MG63 (cell line): Measurements from ENCODE around the gene AGBL3. TPM values are rescaled to one million over a fixed set of nuclear protein-coding genes. Genes with fewer than 3 reads are reported as not detected.
A peak's percentile ranks its signal among the peaks of the same experiment; 100 is the strongest.
"Not testable (repeated sequence)": the region's sequence is repeated elsewhere in the genome, so short reads cannot be mapped to it uniquely, and the experiment has no call there.

Experiments used
- DNase-seq: peaks from one replicate; pipeline ENCODE4 v3.0.0-alpha.2; 2020
- H3K27me3 ChIP-seq: fragments of 250-450 bp; sonication (Bioruptor Pico); 2 replicates; pipeline ENCODE4 v1.5.1; 2020; ENCODE audit warnings: mild to moderate bottlenecking, moderate library complexity
- H3K36me3 ChIP-seq: fragments of 250-450 bp; sonication (Bioruptor Pico); 2 replicates; pipeline ENCODE4 v1.5.1; 2020; ENCODE audit warnings: mild to moderate bottlenecking, moderate library complexity
- H3K4me3 ChIP-seq: fragments of 250-450 bp; sonication (Bioruptor Pico); 2 replicates; pipeline ENCODE4 v1.5.1; 2020; ENCODE audit warnings: mild to moderate bottlenecking, moderate library complexity
- H3K9me3 ChIP-seq: fragments of 250-450 bp; sonication (Bioruptor Pico); 2 replicates; pipeline ENCODE4 v1.5.1; 2020; ENCODE audit warnings: mild to moderate bottlenecking, moderate library complexity
- total RNA-seq: library from RNA; depleted of rRNA; stranded (reverse); fragments of >200 nt; shearing (Covaris generic); gene quantifications from 2 replicates; pipeline ENCODE4 v1.2.3, GENCODE V29; 2014; ENCODE audit warnings: low replicate concordance

Gene AGBL3
- total RNA-seq, 1 experiment from 2014 or later: 0.40 TPM

DNA sequence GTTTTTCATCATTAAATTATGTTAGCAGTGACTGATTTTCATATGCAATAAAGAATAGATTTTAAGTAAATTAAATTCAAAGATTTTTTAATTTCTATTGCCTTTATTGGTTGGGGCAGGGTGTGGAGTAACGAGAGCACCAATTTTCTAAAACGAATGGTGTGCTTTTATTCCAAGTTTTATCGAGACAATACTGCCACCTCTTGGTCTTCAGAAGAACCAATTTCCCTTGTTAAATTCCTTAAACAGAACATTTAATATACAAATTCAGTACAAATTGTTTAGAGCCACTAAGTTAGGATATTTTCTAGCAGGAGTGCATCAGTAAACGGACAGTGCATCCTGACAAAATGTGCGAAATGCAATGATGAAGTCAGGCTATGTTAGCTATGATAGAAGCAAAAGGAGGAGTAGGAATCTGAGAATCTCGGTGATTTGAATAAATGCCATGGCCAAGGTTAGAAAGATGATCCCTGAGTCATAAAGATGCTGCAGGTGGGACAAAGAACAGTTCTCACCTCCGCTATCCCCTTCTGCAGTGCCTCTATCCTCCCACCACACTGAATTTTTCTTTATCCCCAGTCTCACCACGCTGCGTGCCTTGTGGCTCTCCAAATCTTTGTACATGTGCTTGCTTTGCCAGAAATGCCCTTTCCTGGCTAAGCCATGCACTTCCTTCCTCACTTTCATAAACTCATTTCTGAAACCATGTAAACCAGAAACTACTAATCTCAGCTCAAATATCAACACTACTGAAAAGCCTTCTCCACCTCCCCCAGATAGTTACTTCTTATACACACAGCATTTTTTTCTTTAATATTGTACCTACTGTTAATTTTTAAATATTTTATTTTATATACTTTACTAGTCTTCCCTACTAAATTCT is 31.9 kb upstream of the AGBL3 start:
- Histone ChIP-seq H3K9me3 (no peaks in the 10 kb centered on the region), H3K27me3 (no peaks in the 10 kb centered on the region), H3K4me3 (no peak overlapping the region), H3K36me3 (peaks cover 10% of the 10 kb centered on the region)
- DNase-seq: no peak

DNA sequence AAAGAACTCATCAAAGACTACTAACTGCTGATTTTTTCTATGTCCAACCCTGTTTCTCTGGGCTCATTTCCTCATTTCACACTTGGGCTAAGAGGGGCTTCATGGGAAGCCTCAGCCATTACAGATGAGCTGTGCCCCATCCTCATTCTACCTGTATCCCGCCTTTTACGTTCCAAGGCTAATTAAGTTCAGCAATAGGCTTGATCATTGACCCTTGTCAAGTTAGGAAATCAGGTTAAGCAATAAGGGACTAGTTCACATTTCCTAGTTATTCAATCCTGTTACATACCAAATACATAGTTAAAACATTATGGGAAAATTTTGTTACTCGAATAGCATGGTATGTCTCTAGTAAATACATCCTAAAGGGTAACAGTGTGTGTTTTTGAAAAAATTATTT is 29.3 kb upstream of the AGBL3 start:
- no peak overlapping the region for H3K4me3 ChIP-seq
- H3K27me3 ChIP-seq: no peaks in the 10 kb centered on the region
- no peaks in the 10 kb centered on the region for H3K9me3 ChIP-seq
- no peak for DNase-seq
- H3K36me3 ChIP-seq: peaks cover 8% of the 10 kb centered on the region

DNA sequence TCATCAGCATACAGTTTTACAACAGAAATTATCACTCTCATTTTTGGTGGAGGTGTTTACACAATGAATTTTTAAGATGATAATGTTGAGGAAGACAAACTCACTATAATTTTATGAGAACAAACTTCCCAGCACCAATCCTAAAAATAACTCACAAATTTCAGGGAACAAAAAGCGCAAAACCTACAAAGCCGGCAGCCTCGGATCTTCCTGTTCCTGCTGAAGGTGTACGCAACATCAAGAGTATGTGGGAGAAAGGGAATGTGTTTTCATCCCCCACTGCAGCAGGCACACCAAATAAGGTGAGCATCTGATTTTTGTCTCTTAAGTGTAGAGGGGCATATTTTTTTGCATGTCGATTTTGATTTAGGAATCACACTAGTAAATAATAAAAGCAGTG is 26.5 kb upstream of the AGBL3 start:
- Histone ChIP-seq H3K27me3 (no peaks in the 10 kb centered on the region), H3K4me3 (no peak overlapping the region), H3K9me3 (no peaks in the 10 kb centered on the region), H3K36me3 (peaks cover 8% of the 10 kb centered on the region)
- DNase-seq: no peak

DNA sequence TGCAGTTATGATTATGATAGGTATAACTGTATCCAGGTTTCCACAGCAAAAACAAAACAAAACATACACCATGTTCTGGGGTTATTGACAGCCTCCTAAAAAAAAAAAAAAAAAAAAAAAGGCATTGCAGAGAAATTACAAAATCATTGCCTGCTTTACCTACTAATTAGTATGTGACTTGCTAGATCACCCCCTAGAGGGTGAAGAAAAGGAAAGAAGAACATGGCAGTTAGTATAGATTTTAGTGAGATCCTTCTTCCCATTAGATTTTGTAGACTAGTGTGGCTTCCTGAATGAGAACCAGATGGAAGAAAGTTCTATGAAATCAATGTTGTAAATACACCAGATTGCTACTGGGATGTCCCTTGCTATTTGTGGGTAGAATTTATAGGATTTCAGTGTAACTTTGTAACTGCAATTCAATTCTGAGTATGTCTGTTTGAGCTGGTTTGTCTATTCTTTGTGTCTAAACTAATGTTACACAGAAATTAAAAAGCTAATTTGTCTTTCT is 24.0 kb upstream of the AGBL3 start:
- no peak for DNase-seq
- peaks cover 18% of the 10 kb centered on the region for H3K36me3 ChIP-seq
- no peaks in the 10 kb centered on the region for H3K9me3 ChIP-seq

DNA sequence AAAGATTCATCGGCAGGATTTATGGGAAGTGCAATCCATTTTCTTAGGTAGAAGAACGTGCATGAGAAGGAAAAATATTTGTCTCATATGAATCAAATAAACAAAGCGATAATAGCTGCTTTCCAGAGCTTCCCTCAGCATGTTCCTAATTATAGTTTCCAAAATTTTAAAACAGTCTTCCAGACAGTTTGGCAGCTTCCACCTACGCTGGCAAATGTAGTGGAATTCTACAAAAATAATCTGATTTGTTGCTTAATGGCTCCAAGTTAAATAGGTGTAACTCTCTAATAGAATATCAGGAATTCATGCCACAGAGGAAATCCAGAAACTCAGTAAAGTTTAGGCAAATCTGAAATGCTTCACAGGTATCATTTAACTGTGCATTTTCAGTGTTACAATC is 23.3 kb upstream of the AGBL3 start:
- peaks cover 18% of the 10 kb centered on the region for H3K36me3 ChIP-seq
- H3K27me3 ChIP-seq: no peaks in the 10 kb centered on the region
- no peak overlapping the region for H3K4me3 ChIP-seq
- no peaks in the 10 kb centered on the region for H3K9me3 ChIP-seq
- DNase-seq: no peak

More for the DNA sequence above, 24.0 kb upstream of the AGBL3 start:
- Histone ChIP-seq H3K4me3 (no peak overlapping the region), H3K27me3 (no peaks in the 10 kb centered on the region)

DNA sequence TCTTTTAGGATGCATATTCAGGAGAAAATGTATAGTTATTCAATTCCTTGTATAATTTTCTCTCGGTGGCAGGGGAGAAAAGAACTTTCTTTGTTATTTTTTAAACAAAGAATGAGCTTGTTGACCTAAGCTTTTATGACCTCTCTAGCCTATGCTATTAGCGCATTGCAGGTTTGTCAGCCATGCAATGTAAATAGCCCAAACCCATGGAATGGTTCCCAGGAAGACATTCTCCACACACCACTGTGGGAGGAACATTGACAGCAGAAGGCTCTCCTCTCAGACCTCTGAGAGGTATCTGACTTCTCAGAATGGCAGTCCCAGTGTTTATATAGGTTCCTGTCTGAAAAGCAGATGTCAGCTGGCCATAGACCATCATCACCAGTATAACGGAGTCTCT is 19.6 kb upstream of the AGBL3 start:
- no peak overlapping the region for H3K4me3 ChIP-seq
- no peaks in the 10 kb centered on the region for H3K27me3 ChIP-seq
- no peak for DNase-seq
- peaks cover 10% of the 10 kb centered on the region for H3K36me3 ChIP-seq
- no peaks in the 10 kb centered on the region for H3K9me3 ChIP-seq

DNA sequence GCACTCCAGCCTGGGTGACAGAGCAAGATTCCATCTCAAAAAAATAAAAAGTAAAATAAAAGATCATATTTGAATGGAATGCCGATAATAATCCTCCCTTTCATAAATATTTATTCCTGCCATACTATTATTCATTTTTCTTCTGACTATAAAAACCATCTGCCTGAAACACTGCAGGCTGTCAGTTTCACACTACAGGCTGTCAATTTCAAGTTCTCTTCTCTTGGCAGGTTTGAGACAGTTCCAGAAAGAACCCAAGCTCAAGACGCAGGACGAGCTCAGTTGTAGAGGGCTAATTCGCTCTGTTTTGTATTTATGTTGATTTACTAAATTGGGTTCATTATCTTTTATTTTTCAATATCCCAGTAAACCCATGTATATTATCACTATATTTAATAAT is 18.2 kb upstream of the AGBL3 start:
- no peaks in the 10 kb centered on the region for H3K27me3 ChIP-seq
- H3K9me3 ChIP-seq: no peaks in the 10 kb centered on the region
- no peak overlapping the region for H3K4me3 ChIP-seq
- H3K36me3 ChIP-seq: peaks cover 10% of the 10 kb centered on the region
- DNase-seq: no peak

DNA sequence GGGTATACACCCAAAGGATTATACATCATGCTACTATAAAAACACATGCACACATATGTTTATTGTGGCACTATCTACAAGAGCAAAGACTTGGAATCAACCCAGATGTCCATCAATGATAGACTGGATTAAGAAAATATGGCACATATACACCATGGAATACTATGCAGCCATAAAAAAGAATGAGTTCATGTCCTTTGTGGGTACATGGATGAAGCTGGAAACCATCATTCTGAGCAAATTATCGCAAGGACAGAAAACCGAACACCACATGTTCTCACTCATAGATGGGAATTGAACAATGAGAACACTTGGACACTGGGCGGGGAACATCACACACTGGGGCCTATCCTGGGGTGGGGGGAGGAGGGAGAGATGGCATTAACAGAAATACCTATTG is 4.7 kb upstream of the AGBL3 start:
- not testable (repeated sequence) for H3K9me3 ChIP-seq, H3K27me3 ChIP-seq, DNase-seq, H3K36me3 ChIP-seq, H3K4me3 ChIP-seq

DNA sequence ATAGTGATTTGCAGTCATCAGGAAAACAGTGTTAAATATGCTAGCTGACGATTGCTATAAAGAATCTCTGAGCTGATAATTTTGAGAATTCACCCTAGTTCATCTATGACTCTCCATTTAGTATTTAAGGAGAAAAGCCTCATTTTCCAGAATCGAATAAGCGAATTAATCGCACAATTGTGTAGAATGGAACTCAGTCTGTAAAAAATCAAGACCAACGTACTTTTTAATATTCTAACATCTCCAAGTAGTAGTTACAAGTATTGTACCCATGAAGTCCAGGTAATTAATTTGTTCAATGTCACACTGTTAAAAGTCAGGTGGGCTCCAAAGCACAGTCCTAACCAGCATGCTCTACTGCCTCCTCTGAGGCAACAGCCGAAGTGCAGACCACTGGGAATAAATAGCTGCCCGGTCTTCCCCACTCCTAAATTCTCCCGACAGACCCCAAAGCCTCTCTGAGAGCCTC is 380 bp upstream of the AGBL3 start:
- Histone ChIP-seq H3K27me3 (no peaks in the 10 kb centered on the region), H3K9me3 (no peaks in the 10 kb centered on the region), H3K36me3 (peaks cover 4% of the 10 kb centered on the region; the same call in 1 of the 2 replicates), H3K4me3 (peak overlapping the region; percentile 64)
- no peak for DNase-seq

DNA sequence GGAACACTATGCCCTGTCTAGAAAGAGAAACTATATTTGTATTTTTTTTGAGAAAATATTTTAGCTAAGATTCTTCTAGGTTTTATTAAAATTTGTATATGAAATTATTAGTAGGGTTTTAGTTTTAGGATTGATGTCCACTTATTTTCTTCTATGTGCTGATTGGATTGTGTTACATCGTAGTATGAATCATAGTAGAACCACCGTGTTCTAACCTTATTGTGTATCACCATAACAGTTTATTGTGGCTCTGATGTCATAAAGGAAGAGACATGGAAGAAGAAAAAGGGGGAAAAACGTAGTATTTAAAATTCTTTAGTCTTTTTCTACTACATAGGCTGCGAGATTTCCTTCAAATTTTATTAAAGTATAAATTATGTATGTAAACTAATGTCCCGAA is 1.9 kb downstream of the AGBL3 start:
- DNase-seq: no peak
- peaks cover 4% of the 10 kb centered on the region; the same call in 1 of the 2 replicates for H3K36me3 ChIP-seq

DNA sequence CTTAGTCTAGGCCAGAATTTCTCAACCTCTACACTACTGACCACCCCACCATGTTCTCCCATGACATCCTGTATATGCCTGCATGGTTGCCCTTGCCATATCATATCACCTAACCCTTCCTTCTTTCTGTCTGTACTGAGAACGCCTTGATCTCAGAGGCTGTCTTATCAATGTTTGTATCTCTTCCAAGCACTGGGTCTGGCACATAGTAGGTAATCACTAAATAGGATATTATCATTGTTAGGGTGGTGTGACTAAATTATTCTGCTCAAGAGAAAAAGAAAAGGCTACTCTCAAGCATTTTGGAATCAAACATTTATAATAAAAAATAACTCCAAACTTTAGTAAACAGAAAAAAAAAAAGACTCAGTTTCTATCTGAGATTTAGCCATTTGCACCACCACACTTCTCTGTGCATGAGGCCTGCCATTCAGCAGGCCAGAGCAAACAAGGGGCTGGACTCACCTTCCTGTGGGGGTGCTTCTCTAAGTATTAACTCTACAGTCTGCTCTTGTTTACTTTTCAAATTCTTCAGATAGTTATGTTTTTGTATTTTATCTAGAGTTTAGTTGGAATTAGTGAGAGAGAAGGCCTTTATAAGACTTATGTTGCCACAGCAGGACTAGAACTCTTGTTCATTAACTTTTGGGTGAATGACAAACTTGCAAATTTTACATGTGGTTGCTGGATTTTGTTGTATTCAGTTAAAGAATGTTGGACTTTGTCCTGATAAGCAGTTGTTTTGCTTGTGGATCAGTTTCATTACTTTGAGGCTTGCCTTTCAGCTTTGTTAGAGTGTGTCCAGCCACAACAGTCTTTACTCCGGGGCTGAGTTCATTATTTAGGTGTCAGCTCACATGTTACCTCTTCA is 5.4 kb downstream of the AGBL3 start:
- no peak for DNase-seq
- no peak overlapping the region for H3K4me3 ChIP-seq
- no peaks in the 10 kb centered on the region for H3K27me3 ChIP-seq
- H3K9me3 ChIP-seq: no peaks in the 10 kb centered on the region
- peaks cover 4% of the 10 kb centered on the region; the same call in 1 of the 2 replicates for H3K36me3 ChIP-seq

More for the DNA sequence above, 1.9 kb downstream of the AGBL3 start:
- Histone ChIP-seq H3K9me3 (no peaks in the 10 kb centered on the region), H3K4me3 (no peak overlapping the region), H3K27me3 (no peaks in the 10 kb centered on the region)

DNA sequence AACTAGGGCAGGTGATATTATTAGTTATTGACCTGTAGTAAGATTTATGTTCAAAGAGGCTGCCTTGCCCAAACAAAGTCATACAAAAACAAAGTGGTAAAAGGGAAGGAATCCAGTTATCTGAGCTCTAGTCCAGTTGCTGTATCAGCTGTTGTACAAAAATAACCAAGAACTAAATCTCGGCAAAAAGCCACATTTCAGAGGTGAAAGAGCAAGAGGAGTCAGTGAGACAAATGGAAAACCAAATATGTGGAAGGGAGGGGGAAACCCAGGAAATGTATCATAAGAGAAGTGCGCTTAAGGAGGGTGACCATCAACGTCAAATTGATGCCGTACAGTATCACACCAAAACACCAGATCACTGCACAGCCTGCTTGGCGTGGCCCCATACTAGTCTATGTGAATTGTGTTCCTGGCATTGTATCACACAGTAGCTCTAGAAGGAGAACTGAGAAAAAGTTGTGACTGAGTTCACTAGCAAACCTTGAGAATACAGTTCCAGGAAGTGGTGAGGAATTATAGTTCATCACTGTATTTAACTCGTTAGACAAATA is 6.4 kb downstream of the AGBL3 start:
- no peaks in the 10 kb centered on the region for H3K27me3 ChIP-seq
- no peak overlapping the region for H3K4me3 ChIP-seq
- DNase-seq: no peak
- peaks cover 4% of the 10 kb centered on the region; the same call in 1 of the 2 replicates for H3K36me3 ChIP-seq
- H3K9me3 ChIP-seq: no peaks in the 10 kb centered on the region

DNA sequence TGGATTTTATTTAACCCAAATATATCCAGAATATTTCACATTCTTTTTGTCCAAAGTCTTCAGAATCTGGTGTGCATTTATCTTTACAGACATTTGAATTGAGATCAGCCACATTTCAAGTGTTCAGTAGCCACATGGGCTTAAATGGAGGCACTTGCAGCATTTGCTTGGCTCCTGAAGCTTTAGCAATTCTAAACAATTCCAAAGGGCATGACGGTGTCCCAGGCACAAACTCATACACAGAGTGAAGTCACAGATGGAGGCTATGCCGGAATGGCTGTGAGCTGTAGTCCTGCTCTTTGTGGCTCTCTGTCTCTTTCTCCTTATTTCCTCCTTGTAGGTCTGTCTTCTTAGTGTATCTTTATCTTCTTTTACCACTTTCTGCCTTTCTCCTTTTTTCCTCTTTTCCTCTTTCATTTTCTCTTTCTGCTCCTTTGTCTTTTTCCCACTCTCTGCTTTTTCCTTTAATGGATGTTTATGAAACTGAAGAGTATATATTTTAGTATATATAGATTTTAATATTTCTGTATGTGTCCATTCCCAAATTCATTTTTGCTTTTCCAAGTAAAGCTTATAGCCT is 7.7 kb downstream of the AGBL3 start:
- Histone ChIP-seq H3K9me3 (no peaks in the 10 kb centered on the region), H3K27me3 (no peaks in the 10 kb centered on the region), H3K36me3 (peaks cover 2% of the 10 kb centered on the region; the same call in 1 of the 2 replicates), H3K4me3 (no peak overlapping the region)
- no peak for DNase-seq

DNA sequence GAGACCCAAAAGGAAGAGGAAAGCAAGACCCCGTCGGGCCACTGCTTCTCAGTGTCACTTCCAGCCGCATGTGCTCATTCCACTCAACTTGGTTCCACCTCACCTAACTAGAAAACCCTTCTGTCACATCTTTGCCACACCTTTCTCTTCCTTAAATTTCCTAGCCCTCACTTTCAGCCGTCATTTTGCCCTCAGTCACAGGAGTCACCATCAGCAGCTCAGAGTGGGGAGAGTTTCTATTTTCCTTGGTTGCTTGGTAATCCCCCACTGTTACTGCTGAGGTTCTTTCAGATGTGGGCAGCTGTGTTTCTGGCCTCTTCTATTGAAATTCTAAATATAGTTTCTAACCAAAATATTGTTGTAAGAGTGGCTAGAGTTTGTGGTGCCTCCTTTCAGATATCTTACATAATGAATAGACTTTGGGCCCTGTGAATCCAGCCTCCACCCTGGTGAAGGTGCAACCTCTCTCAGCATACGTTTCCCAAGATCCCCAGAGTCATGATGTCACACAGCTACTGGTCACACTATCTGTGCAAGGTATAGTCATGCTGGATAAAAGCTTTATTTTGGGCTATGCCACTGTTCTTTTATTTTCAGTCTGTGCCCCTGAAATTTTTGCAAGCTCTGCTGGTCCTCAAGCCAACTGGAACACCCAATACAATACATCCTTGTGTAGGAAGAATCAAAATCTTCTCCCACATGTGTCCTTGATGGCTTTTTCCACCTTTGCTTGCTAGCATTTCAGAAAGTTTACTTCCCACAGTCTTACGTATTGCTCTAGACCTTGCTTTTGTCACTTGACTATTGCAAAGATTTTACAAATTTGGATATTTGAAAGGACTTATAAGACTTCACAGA is 9.2 kb downstream of the AGBL3 start:
- H3K27me3 ChIP-seq: no peaks in the 10 kb centered on the region
- no peaks in the 10 kb centered on the region for H3K9me3 ChIP-seq
- DNase-seq: no peak
- no peak overlapping the region for H3K4me3 ChIP-seq
- no peaks in the 10 kb centered on the region; the same call in 1 of the 2 replicates for H3K36me3 ChIP-seq

DNA sequence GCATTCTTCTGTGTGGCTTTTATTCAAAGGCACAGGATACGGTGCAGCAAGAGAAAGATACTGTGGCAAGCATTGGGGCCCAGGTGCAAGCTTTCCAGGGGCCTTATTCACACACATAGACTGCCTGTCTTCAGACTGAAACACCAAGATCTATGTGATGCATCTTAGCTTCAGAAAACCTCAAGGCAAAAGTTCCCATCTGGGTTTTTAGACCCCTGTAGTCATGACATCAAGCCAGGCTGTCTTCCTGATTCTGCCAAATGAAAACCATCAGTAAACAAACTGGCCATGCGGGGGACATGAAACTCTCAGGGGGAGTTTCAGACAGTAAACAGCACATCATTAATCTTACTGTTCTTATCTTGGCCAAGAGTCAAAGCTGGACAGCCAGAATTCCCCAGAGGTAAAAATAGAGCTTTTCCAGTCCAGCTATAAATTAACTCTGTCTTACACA is 9.8 kb downstream of the AGBL3 start:
- H3K4me3 ChIP-seq: no peak overlapping the region
- DNase-seq: no peak
- no peaks in the 10 kb centered on the region; the same call in 1 of the 2 replicates for H3K36me3 ChIP-seq
- H3K27me3 ChIP-seq: no peaks in the 10 kb centered on the region
- no peaks in the 10 kb centered on the region for H3K9me3 ChIP-seq
